ENCODE results near the gene PLEKHG2.

Gene PLEKHG2

DNA sequence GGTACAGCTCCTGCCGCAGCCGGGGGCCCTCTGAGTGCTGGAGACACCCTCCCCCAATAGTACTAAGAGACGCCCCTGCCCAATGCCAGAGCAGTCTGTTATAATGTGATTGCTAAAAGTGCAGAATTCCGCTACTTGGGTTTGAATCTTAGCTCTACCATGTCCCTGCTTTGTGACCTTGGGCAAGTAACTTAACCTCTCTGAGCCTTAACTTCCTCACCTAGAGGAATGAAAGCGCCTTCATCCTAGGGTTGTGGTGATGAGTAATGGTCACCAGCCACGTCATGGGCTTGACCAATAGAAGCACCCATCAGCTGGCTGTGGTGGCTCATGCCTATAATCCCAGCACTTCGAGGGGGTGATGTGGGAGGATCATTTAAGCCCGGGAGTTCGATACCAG lies 6.5 kb downstream of the PLEKHG2 start:
- DNase-seq (ENCODE audit: low read depth): no peak

DNA sequence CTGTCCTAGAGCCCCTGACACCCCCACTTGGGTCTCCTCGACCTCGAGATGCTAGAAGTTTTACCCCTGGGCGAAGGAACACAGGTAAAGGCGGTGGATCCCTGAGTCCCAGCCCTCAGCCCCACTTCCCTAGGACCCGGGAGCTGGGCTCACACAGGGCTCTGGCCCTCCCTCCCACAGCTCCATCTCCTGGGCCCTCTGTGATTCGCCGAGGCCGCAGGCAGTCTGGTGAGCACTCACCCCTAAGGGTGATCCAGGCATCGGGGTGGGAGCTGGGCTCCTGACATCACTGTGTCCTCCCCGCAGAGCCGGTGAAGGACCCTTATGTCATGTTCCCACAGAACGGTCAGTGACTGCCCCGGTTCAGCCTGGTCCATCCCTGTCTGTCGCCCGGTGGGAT lies 8.3 kb downstream of the PLEKHG2 start:
- DNase-seq (ENCODE audit: low read depth): no peak

DNA sequence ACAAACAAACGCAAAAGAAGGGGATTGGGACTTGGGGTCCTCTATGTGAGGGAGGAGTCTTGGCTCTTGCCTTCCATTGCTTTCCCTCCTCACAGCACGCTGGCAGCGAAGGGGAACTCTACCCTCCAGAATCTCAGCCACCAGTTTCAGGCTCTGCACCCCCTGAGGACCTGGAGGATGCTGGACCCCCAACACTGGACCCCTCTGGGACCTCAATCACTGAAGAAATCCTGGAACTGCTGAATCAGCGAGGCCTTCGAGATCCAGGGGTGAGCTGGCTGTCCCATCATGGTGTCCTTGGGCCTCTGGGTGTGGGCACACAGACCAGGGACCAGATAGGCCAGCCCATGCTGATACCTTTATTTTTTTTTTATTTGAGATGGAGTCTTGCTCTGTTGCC lies 9.6 kb downstream of the PLEKHG2 start:
- DNase-seq (ENCODE audit: low read depth): no peak

DNA sequence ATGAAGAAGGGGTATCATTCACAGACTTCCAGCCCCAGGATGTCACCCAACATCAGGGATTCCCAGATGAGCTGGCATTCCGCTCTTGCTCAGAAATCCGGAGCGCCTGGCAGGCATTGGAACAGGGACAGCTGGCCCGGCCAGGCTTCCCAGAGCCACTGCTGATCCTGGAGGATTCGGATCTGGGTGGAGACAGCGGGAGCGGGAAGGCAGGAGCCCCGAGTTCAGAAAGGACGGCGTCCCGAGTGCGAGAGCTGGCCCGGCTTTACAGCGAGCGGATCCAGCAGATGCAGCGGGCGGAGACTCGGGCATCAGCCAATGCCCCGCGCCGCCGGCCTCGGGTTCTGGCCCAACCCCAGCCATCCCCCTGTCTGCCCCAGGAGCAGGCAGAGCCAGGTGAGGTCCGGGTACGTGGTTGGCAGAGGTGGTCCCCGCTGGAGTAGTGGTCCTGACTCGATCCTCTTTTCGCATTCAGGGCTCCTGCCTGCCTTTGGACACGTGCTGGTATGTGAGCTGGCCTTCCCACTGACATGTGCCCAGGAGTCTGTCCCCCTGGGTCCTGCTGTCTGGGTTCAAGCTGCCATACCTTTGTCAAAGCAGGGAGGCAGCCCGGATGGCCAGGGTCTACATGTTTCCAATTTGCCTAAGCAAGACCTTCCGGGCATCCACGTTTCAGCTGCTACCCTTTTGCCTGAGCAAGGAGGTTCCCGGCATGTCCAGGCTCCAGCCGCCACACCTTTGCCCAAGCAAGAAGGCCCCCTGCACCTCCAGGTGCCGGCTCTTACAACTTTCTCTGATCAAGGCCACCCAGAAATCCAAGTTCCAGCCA lies 11.0 kb downstream of the PLEKHG2 start:
- DNase-seq (ENCODE audit: low read depth): no peak

DNA sequence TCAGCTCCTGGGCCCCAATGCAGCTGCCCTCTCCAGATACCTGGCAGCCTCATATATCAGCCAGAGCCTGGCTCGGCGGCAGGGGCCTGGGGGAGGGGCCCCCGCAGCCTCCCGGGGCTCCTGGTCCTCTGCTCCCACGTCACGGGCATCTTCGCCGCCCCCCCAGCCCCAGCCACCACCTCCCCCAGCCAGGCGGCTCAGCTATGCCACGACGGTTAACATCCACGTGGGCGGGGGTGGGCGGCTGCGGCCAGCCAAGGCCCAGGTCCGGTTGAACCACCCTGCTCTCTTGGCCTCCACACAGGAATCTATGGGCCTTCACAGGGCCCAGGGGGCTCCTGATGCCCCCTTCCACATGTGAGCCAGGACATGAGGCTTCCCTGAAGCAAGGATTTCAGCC lies 12.5 kb downstream of the PLEKHG2 start:
- no peak for DNase-seq (ENCODE audit: low read depth)

DNA sequence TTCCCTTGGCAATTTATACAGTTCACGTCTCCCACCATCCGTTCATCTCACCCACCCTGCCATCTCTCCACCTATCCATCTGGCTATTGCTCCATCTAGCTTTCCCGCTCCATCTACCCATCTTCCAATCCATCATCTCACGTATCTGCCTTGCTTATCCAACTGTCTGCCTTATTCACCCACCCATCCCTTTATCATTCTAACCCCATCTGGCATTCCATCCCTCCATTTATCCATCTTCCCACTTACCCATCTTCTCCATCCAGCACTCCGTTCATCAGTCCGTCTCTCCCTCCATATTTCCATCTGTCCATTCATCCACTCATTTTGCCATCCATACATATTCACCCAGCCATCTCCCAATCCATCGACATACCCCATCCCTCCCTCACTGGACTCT lies 13.3 kb downstream of the PLEKHG2 start:
- DNase-seq (ENCODE audit: low read depth): no peak

DNA sequence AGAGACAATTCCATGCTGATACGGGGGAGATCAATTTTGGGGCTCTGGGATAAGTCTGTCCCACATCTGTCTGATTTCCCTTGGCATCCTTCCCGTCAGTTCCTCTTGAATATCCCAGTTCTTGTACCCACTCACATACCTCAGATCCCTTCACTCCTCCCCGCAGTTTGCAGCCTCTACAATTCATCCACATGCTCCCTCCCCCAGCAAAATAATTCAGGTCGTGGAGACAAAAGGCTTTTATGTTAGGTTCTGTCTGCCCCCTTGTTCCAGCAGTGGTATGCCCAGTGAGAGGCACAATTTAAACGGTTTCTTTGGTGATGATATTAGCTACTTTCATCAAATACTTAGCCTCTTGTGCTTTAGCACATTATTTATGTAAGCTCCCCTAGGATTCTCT lies 13.7 kb downstream of the PLEKHG2 start:
- DNase-seq (ENCODE audit: low read depth): no peak

DNA sequence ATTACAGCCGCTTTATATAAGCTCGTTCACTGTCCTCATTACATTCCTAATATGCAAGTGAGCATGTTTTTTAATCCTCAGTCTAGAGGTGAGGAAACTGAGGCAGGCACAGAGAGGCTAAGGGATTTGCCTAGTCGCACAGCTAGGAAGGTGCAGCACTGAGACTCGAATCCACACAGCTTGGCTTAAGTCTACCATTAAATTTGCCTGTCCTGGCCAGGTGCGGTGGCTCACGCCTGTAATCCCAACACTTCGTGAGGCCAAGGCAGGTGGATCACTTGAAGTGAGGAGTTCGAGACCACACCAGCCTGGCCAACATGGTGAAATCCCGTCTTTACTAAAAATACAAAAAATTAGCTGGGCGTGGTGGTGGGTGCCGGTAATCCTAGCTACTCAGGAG lies 15.2 kb downstream of the PLEKHG2 start:
- no peak for DNase-seq (ENCODE audit: low read depth)

DNA sequence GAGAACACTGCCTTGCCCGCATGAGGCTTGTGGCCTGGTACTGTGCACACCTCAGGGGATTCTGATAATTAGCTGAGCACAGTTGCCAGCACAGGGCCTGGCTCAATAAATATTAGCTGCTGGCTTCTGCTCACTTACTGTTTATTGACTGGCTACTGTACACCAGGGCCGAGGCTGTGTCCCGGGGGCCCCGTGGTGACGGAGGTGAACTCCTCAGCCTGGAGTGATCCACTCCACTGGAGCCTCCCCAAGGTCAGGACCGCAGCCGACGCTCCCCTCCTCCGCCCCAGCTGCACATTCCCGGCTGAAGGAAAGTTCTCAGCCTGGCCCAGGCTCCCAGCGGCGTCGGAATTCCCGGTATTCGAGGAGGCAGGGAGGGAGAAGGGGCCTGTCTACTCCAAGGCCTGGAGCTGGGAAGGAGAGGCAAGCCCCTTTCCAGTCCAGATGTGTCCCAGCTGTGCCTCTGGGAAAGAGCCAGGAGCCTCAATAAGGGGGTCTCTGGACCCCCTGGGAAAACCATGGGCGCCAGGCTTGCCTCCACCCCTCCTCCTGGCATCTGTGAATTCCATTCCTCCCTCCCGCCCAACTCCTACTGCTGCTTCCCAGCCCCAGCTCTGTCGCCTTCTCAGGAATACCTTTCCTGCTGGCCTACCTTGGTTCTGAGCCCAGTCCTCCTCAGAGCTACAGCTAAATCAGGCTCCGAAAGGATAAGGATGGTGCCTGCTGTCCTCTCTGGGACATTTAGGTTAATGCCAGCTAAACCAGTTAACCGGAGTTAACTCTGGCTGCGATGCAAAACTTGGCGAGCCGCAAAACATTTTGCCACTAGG lies 16.0 kb downstream of the PLEKHG2 start:
- no peak for DNase-seq (ENCODE audit: low read depth)

DNA sequence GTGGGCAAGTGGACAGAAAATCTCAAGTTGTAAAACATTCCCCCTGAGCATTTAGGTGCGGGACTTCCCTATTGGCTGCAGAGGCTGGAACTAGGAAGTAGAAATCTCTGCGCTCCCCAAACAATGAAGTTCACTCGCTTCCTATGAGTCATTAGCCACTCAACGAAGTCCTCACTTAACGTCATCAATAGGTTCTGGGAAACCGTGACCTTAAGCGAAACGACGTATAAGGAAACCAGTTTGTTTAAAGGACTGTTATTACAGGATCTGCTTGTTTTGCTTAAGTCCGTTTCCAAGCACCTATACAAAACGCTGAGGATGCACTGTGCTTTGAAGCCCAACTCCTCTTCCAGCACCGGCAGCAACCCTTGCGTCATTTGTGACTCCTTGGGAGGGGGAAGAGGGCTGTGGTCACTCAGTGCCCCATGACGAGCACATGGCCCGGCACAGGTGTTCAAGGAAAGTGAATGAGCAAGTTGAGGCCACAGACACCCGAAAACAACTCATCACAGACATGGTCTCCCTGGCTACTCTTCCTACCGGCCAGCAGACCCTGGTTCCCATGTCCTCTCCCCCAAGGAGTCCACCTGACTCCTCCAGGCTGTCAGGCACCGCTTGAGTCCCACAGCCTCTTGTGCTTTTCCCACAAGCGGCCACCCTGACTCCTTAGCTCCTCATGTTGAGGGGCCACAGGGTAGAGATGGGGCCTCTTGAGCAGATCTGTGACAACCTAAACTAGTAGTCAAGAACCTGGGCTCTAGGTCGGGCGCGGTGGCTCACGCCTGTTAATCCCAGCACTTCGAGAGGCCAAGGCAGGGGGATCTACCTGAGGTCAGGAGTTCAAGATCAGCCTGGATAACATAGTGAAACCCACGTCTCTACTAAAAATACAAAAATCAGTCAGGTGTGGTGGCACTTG lies 18.5 kb downstream of the PLEKHG2 start:
- peak; percentile 64 for DNase-seq (ENCODE audit: low read depth)

DNA sequence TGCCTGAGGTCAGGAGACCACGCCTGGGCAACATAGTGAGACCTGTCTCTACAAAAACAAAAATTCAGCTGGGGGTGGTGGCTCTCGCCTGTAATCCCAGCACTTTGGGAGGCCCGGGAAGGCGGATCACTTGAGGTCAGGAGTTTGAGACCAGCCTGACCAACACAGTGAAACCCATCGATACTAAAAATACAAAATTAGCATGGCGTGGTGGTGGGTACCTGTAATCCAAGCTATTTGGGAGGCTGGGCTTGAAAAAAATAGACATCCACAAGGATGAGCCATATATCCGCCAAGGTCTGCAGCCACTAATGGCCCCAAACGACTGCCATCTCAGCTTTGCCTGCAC lies 20.2 kb downstream of the PLEKHG2 start:
- DNase-seq (ENCODE audit: low read depth): no peak

DNA sequence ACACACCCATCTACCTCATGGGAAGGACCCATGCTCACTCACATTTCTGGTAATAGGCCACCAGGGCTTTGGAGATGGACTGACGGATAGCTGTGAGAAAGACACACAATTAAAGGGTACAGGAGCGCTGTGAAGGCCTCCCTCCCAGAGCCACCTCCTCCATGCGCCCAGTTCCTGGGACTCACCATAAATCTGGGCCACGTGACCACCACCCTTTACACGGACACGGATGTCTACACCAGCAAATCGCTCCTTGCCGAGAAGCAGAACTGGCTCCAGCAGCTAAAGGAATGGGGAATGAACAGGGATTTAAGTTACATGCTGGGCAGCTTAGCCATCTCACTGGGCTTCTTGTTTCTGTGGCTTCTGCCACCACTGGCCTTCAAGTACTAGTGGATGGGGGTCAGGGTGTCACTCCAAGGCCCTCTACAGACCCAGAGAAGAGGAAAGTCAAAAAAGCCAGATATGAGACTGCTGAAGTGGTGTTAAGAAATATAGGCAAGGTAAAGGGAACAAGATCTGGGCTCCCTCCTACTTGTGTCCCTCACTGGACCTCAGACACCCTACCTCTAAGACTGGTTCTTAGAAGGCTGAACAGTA lies 21.1 kb downstream of the PLEKHG2 start:
- no peak for DNase-seq (ENCODE audit: low read depth)

DNA sequence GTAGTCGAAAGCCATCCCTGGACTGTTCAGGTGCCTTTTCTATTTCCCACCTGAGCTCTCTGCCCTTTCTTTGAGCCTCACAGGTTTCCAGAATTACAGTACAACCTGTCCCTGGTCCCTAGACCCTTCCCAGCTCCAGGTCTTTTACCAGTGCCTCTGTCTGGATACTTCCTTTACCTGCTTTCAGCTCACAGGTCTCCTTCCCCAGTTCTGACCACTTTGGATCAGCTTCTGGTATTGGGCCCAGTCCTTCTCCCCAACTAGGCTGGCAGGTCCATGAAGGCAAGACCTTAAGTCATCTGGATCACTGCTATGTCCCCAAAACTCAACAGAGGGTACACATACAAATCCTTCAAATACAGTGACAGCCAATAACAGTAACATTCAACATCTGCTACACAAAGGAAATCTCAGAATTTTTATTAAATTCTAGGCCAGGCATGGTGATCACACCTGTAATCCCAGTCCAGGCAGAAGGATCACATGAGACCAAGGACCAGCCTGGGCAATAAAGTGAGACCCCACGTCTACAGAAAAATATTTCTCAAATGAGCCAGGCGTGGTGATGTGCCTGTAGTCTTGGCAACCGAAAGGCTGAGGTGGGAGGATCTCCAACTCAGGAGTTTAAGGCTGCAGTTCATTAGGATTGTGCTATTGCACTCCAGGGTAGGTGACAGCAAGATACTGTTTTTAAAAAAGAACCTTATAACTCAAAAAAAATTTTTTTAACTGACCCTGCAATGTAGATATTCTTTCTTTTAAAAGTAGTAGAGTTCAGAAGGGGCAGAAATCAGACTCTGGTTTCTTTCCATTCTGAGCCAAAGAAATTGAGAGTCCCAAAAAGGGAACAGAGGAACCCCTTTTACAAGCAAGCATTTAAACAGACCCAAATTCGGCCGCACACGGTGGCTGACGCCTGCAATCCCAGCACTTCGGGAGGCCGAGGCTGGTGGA lies 21.9 kb downstream of the PLEKHG2 start:
- no peak for DNase-seq (ENCODE audit: low read depth)

DNA sequence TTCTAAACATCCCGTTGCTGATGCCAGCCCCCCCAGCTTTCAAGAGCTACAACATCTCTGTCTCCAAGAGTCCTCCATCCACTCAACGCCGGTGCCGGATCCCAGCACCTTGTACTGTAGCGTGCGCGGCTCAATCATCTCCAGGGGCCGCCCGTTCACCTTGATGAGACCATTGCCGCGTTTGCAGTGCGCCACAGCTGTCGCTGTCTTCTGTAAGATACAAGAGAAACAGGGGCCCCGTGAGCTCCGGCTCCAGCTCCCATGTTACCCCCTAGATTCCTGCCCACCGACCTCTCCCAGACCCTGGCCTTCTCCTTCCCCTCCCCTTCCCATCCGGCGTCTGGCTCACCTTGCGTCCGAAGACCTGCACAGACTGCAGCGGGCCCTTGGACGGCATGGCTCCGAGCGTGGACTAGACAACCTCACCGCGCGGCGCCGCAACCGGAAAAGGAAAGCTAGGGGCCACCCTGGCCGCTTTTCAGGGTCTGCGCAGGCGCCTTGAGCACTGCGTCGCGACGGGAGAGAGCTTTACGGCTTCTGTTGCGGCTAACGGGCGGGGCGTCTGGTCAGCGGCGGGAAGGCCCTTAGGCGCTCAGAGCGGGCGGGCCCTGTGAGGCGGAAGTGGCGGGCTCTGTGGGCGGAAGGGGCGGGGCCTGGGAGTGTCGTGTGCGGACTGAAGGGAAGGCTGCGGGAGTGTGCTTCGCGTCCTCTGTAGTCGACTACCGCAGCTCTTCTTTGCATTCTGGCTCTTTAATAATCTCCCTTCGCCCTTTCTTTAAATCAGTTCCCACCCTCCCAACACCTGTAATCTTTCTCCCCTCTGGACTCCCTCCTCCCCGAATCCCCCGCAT lies 23.3 kb downstream of the PLEKHG2 start, which contains the start of gene RPS16:
Gene RPS16 (minus strand): TSS at position 451 of the 851 bp plus-strand sequence. CDS start 54 bp downstream, at position 397.
- peak; percentile 100 for DNase-seq (ENCODE audit: low read depth)

DNA sequence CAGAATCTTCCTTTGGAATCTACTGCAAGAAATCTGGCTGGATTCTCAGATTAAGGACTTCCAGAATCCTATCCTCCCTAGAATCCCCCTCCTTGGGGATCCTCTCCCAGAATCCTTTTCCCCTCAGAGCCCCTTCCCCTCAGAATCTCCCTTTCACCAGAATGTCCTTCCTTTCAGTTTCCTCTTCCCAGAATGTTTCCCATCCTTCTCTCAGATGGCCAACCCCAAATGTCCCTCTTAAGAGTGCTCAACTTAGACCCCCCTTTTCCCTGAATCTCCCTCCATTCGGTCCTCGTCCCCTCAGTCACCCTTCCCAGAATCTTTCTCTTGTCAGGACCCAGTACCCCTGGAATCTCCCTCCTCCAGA lies 23.9 kb downstream of the PLEKHG2 start:
- DNase-seq (ENCODE audit: low read depth): no peak

DNA sequence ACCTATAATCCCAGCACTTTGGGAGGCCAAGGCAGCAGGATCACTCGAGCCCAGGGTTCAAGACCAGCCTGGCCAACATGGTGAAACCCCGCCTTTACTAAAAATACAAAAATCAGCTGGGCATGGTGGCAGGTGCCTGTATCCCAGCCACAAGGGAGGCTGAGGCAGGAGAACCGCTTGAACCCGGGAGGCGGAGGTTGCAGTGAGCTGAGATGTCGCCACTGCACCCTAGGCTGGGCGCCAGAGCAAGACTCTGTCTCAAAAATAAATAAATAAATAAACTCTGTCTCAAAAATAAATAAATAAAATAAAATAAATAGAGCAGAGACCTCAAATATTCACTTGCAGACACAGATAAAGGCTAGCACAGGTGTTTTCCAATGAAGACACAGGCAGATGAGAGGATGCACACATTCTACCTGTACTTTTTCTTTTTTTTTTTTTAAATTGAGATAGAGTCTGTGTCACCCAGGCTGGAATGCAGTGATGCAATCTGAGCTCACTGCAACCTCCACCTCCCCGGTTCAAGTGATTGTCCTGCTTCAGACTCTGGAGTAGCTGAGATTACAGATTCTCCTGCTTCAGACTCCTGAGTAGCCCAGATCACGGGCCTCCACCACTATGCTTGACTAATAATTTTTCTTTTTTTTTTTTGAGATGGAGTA lies 25.9 kb downstream of the PLEKHG2 start:
- no peak for DNase-seq (ENCODE audit: low read depth)

DNA sequence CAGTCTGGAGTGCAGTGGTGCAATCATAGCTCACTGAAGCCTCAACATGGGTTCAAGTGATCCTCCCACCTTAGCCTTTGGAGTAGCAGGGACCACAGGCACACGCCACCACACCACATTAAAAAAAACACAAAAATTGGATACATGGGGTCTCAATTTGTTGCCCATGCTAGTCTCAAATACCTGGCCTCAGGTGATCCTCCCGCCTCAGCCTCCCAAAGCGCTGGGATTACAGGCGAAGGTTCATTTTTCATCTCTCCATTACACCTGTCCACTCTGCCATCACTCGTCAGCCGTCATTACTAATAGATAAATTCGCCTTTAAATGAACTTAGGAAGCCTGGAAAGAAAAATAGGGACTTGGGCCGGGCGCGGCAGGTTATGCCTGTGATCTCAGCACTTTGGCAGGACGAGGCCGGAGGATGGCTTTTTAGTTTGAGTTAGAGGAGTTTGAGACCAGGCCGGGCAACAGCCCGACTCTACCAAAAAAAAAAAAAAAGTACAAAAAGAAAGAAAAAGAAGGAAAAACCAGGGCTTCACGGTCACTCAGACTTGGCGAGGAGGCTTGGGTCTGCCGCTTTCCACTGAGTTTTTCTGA lies 32.2 kb downstream of the PLEKHG2 start:
- DNase-seq (ENCODE audit: low read depth): no peak

DNA sequence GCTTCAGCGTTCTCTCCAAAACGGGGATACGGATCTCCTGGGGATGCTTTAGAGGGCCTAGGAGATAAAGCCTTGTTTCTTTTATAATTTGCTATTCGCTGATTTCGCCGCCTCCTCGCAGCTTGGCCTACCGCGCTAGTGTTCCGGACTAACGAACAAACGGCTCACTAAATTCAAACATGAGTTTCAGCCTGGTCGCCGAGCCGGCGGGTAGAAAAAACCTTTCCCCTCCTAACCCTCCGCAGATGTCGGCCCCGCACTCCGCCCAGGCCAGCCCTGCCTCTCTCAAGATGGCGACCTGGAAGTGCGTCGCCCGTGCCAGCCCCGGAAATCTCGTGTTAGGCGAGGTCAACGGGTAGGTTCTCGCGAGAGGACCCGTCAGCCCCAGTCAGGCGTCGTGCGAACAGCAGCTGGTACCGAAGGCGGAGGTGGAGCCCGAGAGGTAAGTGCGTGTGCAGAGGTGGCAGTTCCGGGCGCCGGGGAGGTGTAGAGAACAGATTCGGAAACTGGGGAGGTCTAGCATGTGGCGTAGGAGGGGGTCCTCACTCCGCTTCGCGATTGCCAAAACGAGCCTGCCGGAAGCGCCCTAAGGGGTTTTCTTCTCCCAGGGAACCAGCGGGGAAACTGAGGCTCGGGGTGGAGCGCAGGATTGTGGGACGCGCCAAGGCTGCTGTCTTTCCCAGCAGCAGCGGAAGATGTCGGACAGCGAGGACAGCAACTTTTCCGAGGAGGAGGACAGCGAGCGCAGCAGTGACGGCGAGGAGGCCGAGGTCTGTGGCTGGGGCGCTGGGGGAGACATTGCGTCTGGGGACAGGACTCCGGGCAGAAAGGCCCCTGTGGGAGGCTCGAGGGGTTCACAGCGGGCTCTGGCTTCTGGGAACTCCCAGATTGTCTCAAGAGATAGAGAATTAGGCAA lies 33.0 kb downstream of the PLEKHG2 start, which contains the start of gene SUPT5H:
Gene SUPT5H (plus strand): TSS at position 387 of the 916 bp plus-strand sequence. CDS start 309 bp downstream, at position 696.
- DNase-seq (ENCODE audit: low read depth): peak; percentile 96
